Measurements from ENCODE around the gene CARF.
"Not testable (repeated sequence)": the region's sequence is repeated elsewhere in the genome, so short reads cannot be mapped to it uniquely, and the experiment has no call there.

Gene CARF

DNA sequence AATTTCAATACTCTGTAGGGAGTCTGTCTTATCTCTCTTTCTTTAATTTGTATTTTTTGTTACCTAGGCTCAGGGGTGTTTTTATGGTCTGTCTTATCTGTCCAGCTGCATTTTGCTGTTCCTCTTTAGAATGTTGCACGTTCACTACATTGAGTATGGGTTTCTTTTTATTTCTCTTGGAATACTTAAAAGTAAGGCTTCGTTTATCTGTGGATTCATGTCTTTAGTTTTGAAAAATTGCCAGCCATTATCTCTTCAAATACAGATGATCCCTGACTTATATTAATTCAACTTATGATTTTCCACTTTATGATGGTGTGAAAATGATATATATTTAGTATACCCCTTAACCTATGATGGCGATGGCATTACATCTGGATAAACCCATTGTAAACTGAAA, 26.9 kb downstream of the CARF start:
- no peak for DNase-seq (ENCODE audit: low spot score)

DNA sequence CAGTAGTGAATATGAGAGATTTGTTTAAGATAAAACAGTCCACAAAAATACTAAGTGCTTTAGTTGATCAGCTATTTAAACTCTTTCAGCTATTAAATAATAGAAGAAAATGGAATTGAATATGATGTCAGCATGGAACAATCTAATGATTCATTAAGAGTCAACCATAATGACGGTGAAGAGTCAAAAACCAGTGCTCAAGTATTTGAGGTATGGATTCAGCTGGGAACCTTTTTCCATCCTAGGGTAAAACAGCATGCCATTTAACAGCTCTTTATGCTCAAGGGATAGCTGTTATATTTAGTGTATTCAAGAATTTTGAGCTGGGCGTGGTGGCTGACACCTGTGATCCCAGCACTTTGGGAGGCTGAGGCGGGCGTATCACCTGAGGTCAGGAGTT, 29.7 kb downstream of the CARF start:
- peak; percentile 42 for DNase-seq (ENCODE audit: low spot score)

DNA sequence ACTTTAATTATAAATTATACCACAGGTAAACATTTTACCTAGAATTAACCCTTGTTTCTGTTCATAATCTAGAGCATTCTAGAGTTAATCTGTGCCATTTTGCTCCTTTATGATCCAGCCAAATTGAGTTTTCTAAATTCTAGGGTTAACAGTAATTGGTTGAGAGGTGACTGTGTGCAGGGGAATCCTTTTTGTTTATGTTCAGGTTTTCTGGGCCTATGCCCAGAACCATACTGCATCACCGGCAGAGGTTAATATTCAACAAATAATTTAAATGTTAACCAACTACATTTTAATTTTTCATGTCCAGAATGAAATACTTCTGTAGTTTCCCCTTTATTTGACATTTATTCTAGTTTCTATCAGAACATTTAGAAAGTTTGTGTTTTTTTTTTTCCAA, 32.3 kb downstream of the CARF start:
- DNase-seq (ENCODE audit: low spot score): peak; percentile 49

DNA sequence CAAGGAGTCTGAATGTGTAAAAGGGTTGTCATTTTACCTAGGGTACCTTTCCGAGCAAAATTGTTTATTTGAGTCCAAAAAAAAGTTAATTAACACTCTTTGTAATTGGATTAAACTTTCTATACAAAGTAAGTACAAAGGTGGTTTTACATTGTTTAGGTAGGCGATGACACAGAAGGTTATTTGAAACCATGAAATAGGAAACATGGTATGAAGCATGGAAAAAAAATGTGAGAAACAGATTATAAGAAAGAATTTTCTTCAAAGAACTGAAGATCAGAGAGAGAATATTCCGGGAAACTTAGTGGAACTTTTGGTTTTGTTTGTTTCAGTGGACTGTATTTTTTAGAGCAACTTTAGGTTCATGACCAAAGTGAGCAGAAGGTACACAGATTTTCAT, 32.7 kb downstream of the CARF start:
- peak; percentile 4 for DNase-seq (ENCODE audit: low spot score)

DNA sequence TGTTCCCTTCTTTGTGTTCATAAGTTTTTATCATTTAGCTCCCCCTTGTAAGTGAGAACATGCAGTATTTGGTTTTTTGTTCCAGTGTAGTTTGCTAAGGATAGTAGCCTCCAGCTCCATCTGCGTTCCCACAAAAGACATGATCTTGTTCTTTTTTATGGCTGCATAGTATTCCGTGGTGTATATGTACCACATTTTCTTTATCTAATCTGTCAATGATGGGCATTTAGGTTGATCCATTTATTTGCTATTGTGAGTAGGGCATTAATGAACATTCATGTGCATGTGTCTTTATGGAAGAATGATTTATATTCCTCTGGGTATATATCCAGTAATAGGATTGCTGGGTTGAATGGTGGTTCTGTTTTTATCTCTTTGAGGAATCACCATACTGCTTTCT, 33.4 kb downstream of the CARF start:
- no peak for DNase-seq (ENCODE audit: low spot score)

DNA sequence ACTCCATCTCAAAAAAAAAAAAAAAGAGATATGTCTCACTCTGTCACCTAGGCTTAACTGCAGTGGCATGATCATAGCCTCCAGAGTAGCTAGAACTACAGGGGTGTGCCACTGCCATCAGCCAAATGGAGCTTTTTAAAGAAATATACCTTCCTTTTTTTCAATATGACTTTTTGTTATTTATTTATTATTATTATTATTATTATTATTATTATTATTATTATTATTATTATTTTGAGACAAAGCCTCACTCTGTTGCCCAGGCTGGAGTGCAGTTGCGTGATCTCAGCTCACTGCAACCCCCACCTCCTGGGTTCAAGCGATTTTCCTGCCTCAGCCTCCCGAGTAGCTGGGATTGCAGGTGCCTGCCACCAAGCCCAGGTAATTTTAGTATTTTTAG, 37.3 kb downstream of the CARF start:
- DNase-seq (ENCODE audit: low spot score): not testable (repeated sequence)

DNA sequence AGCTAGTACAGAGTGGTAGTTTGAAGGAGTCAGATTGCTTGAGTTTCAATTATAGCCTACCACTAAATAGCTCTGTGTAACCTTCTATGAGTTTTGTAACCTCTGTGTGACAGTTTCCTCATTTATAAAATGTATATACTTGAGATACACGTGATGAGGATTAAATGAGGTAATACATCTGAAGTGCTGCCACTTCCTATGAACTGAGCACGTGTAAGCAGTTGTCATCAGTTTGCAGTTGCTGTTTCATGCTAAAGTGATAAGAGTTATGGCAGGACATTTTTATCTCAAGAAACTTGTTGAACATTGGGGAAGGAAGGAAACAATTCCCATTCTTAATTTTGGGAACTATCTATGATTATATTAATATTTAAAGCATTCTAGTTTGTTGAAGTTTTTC, 38.5 kb downstream of the CARF start:
- no peak for DNase-seq (ENCODE audit: low spot score)

DNA sequence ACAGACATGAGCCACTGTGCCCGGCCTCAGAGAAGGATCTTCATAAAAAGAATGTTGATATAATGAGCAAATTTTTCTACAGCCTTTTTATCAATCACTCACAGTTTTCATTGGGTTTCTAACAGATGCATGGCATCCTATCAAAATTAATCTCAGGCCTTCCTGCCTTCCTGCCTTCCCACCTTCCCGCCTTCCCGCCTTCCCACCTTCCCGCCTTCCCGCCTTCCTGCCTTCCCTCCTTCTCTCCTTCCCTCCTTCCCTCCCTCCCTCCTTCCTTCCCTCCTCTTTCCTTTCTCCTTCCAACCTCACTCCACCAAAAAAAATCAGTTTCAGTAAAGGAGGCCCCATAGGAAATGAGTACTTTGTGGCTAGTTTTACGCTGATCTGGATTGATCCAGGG, 48.4 kb downstream of the CARF start:
- no peak for DNase-seq (ENCODE audit: low spot score)

DNA sequence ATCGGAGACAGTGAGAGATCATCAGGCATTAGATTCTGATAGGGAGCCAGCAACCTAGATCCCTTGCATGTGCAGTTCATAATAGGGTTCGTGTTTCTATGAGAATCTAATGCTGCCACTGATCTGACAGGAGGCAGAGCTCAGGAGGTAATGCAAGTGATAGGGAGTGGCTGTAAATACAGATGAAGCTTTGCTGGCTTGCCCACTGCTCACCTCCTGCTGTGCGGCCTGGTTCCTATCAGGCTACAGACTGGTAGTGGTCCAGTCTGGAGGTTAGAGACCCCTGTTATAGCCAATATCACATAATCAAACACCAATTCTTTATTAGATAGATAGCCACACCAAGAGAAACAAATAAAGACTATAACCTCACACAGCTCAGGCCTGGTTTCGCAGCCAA, 51.6 kb downstream of the CARF start:
- DNase-seq (ENCODE audit: low spot score): no peak

DNA sequence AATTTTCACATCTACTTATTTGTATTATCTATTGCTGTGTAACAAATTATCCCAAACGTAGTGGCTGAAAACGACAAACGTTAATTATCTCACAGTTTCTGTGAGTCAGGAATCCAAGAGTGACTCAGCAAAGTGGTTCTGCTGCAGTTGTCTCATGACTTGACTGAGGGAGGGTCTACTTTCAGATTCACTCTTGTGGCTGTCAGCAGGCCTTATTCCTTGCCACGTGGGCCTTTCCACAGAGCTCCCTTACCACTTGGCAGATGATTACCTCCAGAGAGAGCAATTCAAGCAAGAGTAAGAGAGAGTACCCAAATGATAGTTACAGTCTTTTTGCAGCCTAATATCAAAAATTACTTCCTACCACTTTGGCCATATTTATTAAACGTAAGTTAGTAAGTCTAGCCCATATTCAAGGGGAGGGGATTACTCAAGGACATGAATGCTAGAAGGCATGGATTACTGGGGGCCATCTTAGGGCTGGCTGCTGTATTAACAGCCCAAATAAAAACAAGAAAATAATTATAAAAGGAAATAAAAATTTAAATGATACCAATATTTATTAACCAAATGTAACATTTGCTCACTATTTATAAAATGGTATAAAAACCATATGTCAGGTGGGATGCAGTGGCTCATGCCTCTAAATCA, 53.9 kb downstream of the CARF start:
- DNase-seq (ENCODE audit: low spot score): peak; percentile 66

DNA sequence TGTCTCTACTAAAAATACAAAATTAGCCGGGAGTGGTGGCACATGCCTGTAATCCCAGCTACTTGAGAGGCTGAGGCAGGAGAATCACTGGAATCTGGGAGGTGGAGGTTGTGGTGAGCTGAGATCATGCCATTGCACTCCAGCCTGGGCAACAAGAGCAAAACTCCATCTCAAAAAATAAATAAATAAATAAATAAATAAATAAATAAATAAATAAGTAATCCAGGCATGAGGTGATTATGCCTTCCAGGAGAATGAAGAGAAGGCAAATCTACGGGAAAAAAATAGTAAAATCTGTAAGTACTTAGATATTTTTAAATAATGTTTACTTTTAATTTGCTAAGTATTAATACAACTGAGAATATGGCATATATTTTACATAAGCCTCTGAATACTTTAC, 57.3 kb downstream of the CARF start:
- DNase-seq (ENCODE audit: low spot score): not testable (repeated sequence)

DNA sequence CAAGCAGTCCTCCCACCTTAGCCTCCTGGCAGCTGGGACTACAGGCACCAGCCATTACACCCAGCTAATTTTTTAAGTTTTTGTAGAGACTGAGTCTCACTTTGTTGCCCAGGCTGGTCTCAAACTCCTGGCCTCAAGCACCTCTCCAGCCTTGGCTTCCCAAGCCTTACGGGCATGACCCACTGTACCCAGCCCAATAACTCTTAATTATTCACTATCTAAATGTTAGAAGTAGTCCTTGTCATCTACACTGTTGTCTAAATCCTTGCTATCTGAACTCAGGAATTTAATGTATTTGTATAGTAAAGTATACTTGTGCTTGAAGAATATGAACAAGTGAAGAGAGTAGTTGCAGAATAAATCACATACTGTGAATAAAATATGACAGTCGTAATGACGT, 64.7 kb downstream of the CARF start:
- no peak for DNase-seq (ENCODE audit: low spot score)

DNA sequence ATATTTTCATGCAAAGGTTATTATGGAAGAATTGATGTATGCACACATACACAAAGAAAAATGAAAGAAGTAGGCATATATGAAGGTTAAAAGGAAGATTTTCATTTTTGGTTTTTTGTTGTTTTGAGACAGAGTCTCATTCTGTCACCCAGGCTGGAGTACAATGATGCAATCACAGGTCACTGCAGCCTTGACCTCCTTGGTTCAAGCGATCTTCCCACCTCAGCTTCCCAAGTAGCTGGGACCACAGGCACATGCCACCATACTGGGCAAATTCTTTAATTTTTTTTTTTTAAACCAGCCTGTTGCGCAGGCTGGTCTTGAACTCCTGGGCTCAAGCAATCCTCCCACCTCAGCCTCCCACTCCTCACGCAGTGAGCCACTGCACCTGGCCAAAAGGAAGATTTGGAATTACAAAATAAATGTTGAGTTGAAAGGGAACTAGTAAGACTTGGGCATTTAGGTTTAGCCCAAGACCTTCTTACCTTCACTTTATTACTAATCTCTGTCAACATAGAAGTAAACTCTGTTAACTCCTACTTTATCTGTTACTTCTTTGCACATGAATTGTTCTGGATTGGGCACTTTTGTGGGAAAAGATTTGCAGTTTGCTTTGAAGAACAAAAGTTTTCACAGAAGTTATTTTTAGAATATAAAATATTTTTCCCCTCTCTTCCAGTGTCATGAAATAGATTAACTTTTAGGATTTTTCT, 70.9 kb downstream of the CARF start:
- DNase-seq (ENCODE audit: low spot score): no peak

DNA sequence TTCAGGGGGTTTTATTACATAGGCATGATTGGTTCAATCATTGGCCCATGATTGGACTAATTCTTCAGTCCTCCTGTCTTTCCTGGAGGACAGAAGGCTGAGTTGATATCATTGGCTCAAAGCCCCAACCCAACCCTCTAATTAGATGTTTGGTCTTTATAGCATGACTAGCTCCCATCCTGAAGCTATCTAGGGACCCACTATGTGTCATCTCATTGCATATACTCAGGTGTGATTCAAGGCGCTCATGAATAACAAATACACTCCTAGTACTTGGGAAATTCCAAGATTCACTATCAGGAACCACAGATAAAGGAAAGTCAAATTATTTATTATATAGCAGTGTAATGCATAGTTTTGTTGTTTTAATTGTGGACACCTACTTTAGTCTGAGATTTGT, 77.7 kb downstream of the CARF start:
- peak; percentile 54 for DNase-seq (ENCODE audit: low spot score)

DNA sequence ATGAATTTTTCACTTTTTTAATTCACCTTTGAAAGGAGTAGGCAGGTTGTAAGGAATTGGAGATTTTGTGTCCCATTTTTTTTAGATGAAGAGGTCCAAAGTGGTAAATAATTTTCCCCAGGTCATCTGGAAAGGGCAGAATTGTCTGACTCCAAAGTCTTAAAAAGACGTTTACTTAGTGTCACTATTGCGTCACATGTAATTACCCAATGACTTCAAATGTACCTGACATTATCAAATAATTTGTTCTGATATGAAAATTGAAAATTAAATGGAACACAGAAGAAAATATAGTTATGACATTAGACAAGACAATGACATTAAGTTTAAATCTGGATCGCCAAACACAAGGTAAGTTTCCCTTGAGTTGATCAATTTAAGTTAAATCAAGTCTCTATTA, 78.4 kb downstream of the CARF start:
- DNase-seq (ENCODE audit: low spot score): no peak

DNA sequence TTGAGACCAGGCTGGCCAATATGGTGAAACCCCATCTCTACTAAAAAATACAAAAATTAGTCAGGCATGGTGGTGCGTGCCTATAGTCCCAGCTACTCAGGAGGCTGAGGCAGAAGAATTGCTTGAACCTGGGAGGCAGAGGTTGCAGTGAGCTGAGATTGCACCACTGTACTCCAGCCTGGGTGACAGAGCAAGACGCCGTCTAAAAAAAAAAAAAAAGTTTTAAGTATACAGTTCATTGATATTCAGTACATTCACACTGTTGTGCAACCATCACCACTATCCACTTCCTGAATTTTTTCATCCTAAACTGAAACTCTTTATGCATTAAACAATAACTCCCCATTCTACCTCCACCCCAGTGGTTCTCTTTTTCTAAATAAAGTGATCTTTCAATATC, 85.0 kb downstream of the CARF start:
- DNase-seq (ENCODE audit: low spot score): peak; percentile 21

DNA sequence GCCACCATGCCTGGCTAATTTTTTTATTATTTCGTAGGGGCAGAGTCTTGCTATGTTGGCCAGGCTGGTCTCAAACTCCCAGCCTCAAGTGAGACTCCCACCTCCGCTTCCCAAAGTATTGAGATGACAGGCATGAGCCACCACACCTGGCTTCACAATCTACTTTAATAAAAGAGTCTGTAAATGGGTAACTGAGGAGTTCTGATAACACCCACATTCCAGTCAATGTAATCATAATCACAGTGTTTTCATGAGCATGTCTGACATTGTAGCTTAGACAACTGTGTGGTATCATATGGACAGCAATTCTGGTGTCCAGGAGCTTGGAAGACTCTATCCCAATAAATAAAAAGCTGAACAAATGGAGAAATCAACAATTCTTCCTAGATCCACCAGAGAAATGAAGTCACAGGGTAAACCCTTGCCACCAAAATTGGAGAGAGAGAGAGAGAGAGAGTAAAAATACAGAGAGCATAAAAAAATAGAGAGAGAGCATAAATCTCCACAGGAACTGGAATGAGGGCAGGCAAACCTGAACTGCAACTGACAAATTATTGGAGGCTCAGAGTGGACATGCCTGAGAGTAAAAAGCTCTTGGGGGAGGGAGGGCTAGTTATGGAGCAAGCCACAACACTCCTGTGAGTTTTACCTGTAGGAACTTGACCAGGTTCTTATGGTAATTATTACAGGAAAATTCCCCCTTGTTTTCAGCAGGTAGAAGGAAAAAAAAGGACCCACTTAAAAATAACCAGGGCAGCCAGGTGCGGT, 90.2 kb downstream of the CARF start:
- DNase-seq (ENCODE audit: low spot score): peak; percentile 88

DNA sequence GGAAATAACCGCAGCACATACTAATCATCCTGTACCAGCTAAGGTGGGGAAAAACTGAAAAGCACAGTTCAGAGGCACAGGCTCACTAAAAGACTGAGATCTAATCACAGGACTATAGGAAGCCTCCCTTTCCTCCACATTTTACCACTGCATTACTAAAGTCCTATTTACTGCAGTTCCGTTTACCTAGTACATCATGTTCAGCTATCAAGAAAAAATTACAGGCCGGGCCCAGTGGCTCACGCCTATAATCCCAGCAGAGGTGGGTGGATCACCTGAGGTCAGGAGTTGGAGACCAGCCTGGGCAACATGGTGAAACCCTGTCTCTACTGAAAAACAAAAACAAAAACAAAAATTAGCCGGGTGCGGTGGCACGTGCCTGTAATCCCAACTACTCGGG, 91.6 kb downstream of the CARF start:
- DNase-seq (ENCODE audit: low spot score): no peak

DNA sequence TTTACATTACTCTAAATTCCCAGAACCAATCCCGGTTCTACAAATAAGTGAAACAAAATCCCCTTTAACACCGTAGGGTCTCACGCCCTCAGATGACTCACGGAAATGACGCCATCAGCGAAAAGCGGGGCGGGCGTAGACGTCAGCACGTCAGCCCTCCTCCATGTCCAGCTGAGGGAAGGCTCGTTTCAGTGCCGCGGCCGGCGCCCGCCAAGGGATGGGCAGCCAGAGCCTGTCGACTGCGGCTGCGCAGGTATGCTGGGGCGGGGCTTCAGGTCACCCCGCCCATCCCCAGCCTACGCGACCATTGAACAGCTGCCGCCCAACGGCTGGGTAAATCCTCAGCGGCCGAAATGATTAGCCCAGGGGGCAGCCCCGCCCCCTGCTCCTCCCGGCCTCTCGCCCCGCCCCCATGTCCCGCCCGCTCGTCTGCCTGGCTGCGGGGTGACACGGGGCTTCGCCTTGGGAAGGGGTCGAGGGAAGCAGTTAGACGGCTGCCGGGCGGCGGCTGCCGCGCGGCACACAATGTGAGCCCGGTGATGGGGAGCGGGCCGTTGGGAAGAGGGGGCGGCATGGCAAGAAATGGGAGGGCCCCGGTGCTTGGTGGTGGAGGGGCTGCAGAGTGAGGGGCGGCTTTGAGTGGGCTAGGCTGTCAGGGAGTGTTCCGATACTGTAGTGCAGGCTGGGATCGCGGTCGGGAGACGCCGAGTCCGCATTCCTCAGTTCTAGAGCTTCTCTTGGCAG, 102.6 kb downstream of the CARF start, which contains the start of gene NBEAL1:
NBEAL1 (plus strand) TSS at position 420 of the 744 bp plus-strand sequence. CDS start 1,510 bp downstream, outside the sequence.
- DNase-seq (ENCODE audit: low spot score): peak; percentile 98

DNA sequence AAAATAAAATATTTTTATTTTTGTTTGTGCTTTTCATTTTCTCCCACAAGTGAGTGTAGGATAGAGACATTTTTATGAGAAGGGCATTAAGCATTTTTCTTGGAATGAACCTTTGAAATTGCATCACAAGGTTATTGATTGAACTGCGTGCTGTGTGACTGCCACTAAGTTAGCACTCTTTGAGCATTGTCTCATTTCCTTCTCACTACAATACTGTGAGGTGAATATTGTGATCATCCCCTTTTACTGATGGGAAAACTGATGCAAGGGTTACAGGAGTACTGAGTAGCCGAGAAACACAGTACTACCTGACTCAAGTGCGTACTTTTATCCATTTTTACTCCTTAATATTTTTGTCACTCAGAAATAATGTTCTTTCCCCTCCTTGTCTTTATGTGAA, 104.6 kb downstream of the CARF start:
- DNase-seq (ENCODE audit: low spot score): peak; percentile 36

DNA sequence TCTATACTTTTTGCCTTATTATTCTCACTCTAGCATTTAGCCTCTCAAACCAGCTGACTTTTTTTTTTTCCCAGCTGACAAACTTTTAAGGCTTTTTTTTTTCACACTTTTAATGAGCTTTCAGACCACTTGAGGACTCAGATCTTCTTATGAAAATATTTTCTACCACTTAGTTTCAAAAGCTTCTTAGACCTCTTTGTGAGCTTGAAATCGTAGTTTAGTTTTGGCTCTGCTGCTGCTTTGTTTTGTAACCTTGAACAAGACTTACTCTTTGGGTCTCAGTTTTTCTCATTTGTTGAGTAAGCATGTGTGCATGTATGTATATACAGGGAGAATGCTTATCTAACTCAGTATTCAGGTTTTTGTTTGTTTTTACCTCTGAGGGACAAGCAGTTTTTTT, 106.1 kb downstream of the CARF start:
- no peak for DNase-seq (ENCODE audit: low spot score)

DNA sequence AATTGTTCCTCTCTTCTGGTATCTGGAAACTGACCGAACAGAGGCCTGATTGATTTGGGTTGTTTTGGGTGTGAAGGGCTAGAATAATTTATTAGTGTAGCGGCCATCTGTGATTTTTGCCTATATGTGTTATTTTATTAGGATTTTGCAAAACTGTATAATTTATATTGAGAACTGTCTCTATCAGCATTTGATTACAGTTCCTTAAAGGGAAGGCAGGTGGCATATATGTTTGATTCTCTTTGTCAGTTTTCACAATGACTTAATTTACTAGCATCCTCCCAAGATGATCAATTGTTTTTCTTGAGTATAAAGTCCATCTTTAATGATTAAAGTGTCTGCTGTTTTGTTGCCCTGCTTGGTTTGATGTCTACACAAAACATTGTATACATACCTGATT, 107.1 kb downstream of the CARF start:
- no peak for DNase-seq (ENCODE audit: low spot score)
